NCI-H524 treated with DMSO at 0.1 percent for 48 hours (cell line): ENCODE measurements around the gene TMEM178B.

Source experiments
- DNase-seq: peaks from one replicate; lab custom pipeline; 2025; lab: John Stamatoyannopoulos, UW

TMEM178B gene

GRCh38 chr7:141468341-141468740, 394.5 kb downstream of the TMEM178B start:
- no peak for DNase-seq

DNA sequence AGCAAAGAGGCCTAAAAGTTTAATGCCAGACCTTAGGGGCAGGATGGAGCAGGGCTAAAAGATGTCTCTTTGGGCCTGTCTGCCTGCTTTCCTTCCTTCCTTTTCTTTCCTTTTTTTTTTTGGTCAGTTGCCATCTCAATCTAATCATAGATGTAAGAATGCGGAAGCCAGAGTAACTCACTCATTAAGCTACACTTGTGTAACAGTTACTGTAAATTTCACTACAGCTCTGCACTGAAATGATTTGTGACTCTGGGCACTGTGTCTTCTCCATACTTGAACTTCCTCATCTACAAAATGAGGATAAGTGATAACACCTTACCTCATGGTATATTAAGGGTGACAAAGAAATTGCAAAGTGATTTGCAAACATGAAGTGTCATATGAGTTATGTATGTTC, 401.8 kb downstream of the TMEM178B start:
- no peak for DNase-seq

GRCh38 chr7:141477865-141478264, 404.0 kb downstream of the TMEM178B start:
- peak; percentile 89 for DNase-seq

DNA sequence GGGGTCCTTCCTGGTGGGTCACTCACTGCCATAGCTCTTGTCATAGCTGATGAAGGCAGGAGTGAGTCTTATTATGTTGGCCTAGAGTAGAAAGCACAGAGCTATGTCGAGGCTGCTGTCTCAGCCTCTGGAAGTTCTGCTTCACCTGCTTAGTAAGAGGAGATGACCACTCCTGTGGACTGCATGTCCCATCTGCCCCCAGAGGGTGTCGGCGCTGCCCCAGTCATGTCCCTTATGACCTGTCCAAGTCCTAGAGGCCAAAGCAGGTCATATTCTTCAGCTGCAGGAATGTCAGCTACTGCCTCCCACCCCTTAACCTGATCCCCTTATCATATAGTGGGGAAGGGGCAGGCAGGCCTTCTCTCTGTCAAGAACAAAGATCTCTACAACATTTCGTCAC, 405.0 kb downstream of the TMEM178B start:
- DNase-seq: no peak

DNA sequence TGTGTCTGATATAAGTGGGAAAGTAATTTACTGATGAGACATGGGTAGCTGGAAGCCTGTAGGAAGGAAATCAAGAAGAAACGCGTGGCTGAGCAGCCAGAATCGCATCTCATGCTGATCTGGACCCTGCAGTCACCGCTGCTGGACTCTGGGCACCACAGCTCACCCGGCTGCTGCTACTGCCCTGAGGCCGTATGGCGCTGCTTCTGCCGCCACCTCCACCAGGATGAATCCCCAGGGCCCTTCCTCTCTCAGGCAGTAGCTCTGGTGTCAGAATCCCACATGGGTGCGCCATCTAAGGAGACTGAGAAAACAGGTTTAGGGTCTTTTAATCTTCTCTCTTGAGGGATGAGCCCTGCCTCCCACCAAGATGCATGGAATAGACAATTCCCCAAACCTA, 407.1 kb downstream of the TMEM178B start:
- no peak for DNase-seq

- no peak for DNase-seq
Measured at GRCh38 chr7:141481971-141482370, 408.1 kb downstream of the TMEM178B start.

- DNase-seq: no peak
Measured at GRCh38 chr7:141483044-141483443, 409.2 kb downstream of the TMEM178B start.

DNA sequence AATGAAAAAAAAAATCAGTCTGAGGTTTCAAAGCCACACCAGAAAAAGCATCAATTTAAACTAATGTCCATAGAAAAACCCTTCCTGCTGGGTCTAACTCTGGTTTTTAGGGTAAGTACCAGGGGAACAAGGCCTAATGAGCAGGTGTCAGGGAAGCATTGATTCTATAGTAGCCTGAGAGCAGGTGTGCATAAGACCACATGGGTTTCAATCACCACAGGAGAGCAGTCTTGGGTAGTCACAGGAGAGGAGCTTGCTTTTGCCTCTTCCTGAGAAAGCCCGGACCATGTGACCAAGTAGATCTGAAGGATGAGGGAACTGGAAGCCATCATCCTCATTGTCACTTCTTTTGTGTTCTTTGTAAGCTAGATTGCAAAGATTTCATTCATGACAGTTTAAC, 411.0 kb downstream of the TMEM178B start:
- DNase-seq: no peak

GRCh38 chr7:141486959-141487358, 413.1 kb downstream of the TMEM178B start:
- DNase-seq: no peak

GRCh38 chr7:141490474-141490873, 416.6 kb downstream of the TMEM178B start:
- DNase-seq: no peak

GRCh38 chr7:141495057-141495456, 421.2 kb downstream of the TMEM178B start:
- no peak for DNase-seq

- no peak for DNase-seq
Measured at GRCh38 chr7:141497391-141497790, 423.5 kb downstream of the TMEM178B start.

DNA sequence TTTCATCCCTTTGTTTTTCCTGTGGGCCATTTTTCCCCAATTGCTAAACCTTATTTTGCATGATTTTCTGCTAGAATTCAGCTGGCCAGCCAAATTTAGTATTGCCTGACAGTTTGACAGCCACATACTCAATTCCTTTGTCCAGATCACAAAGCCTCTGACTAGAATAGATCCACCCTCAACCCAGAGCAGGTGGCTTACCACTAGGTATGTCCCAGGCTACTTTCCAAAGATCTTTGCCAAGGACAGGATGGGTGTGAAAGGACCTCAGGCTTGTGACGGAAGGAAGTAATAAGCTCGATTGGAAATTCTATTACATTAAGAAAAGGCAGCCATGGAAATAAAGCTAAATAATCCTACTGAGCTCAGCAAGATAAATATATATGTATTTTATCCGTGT, 426.7 kb downstream of the TMEM178B start:
- DNase-seq: no peak

GRCh38 chr7:141501451-141501850, 427.6 kb downstream of the TMEM178B start:
- DNase-seq: no peak

GRCh38 chr7:141511316-141511675, 437.4 kb downstream of the TMEM178B start:
- DNase-seq: no peak

DNA sequence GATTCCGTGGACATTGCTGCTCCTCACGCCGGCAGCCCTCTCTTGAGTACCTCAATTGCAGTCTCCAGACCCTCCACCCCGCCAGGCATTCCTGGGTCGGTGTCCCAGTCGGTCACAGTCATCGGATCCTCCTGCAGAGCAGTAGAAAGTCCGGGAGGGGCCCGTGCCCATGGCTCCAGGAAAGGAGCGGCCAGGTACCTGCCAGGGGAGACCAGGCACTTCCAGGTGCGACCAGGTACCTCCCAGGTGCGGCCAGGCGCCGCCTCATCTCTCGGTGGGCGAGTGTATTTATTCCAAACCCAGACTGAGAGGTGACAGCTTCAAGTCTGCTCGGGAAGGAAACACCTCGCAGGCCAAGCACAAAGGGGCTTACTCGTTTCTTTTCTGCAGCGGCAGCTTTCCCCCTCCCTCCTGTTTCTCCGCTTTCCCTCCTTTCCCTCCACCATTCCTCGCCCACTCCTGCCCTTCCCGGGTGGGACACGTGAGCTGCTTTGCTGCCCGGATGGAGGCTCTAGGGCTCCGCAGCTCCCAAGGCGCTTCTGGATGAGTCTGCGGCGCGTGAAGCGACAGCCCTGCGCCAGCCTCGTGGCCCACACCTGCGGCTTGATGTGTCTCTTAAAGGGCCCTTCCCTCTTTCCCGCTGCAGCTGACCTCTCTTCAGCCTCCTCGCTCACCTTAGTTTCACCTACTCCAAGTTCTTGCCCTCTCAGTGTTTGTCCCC, 438.0 kb downstream of the TMEM178B start:
- DNase-seq: no peak

DNA sequence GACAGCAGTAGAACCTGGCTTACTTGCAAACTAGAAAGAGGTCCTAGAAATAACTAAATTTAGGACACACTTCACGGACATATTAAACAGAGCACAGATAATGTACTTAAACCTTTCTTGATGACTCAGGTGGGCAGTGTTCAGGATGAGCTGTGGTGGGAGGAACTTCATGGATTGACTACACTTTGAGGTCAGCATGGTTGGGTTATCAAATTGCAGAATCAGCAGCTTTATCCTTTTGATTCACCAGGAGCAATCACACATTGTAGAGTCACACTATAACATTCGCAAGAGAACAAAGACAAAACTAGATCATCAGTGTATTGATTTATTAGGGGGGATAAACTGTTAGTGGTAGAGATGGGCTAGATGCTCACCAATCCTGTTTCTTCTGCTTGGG, 438.7 kb downstream of the TMEM178B start:
- no peak for DNase-seq

- no peak for DNase-seq
Measured at GRCh38 chr7:141513720-141514119, 439.9 kb downstream of the TMEM178B start.

DNA sequence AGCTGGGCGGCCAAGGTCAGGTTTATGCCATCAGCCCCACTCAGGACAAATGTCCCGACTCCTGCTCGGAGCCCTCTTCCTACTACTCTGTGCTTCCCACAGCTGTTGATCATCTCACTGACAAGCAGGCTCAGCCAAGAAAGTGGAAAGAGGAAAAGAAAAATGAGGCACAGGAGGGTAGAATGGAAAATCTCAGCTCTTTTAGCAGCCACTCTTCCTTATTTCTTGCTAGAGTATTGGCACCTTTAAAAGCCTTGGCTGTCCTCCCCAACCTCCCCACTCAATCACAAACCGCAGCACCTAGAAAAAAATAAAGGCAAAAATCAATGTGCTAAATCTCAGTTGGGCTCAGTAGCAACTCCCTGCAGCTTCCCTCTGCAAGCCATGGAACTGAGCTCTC, 442.1 kb downstream of the TMEM178B start:
- DNase-seq: no peak

GRCh38 chr7:141519623-141520022, 445.8 kb downstream of the TMEM178B start:
- DNase-seq: no peak

- DNase-seq: no peak
Measured at GRCh38 chr7:141522657-141523342, 448.9 kb downstream of the TMEM178B start.

DNA sequence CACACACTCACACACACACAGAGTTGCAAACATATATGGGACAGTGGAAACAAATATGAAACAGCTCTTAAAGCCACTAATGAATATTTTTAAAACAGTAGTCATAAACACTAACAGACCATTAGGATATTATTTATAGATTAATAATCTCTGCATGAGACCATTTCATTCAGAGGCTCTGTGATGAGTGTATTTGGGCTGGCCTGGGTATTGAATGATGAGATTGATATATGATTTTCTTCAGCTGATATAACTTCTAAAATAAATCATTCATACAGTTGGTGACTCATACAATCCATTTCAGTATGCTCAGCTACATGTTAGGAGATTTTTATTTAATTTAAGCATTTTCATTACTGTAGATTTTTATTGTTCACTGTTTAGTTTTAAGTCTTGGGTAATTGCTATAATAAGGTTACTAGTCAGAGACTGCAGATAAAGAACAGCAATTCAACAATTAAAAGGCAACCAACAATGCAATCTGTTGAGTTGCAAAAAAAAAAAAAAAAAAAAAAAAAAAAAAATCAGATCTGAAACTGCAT, 452.2 kb downstream of the TMEM178B start:
- DNase-seq: no peak

DNA sequence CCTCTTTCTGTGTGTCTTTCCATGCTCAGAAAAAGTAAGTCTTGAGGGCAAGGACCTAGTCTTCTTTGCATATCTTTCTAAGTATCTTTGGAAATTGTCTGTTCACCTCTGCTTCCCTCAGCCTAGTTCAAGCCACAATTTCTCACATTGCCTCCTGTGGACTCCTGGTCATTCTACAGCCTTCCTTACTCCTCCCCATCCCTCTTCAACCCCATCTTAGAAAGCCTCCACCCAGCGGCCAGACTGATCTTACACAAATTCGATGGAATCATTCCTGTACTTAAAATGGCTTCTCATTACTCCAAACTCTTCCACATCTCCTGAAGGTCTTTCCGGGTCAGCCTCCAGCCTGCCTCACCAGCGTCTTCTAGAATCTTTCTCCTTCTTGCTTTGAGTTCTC, 453.2 kb downstream of the TMEM178B start:
- no peak for DNase-seq

- no peak for DNase-seq
Measured at GRCh38 chr7:141528399-141528798, 454.5 kb downstream of the TMEM178B start.
